Measurements from ENCODE around the gene TMPRSS13. TPM values are rescaled to one million over a fixed set of nuclear protein-coding genes. Genes with fewer than 3 reads are reported as not detected.

The TMPRSS13 gene
- total and polyA plus RNA-seq, 9 of the 15 experiments (the other 6 are each of a cell fraction or from before 2014, with no cell fraction given): 0.11 to 0.29 (median 0.15) TPM

- H2AFZ ChIP-seq (ENCODE audit: low read depth, low read length): no peak overlapping the region
- H3K4me3 ChIP-seq: no peak overlapping the region
- CTCF ChIA-PET (ENCODE audit: low intra/inter-chr PET ratio): interaction anchor here (0.7 kb wide), 1 partner anchor 75 kb away, joined by 3 read pairs; no protein-coding TSS in a partner anchor
- no peaks in the 10 kb centered on the region for H3K9me1 ChIP-seq (ENCODE audit: control insufficient read depth, insufficient read depth, low read length)
- no peak for ATAC-seq
- WGBS (ENCODE audit: insufficient coverage, low coverage, missing lambda C conversion rate): 2% methylated on average over 17 of the region's 17 CpGs
- peaks cover 0 to 6% of the 10 kb centered on the region in 2 experiments; a peak in 1 of 5 replicates for H3K4me1 ChIP-seq (replicated peaks in 1 of 2; ENCODE audit: control insufficient read depth in 2 of 2, insufficient read depth in 2 of 2, low read length in 2 of 2)
- peaks cover 22 to 75% of the 10 kb centered on the region in 2 experiments; a peak in 3 of 5 replicates for H3K27me3 ChIP-seq (ENCODE audit: control insufficient read depth in 2 of 2, insufficient read depth in 2 of 2, low read length in 2 of 2)
- H3K79me2 ChIP-seq (ENCODE audit: control insufficient read depth, insufficient read depth, low read length): no peaks in the 10 kb centered on the region
- BruUV-seq (replicated peaks): no TSS peak
- H3K9ac ChIP-seq (ENCODE audit: insufficient read depth in 1 of 2, low read depth in 2 of 2, low read length in 2 of 2): no peak overlapping the region
- FAIRE-seq: no peak
- H3K4me2 ChIP-seq (ENCODE audit: insufficient read depth, low read length): no peak overlapping the region
- 0 out of 2 replicates have a peak, but pooled peaks cover 5% of the 10 kb centered on the region for H4K20me1 ChIP-seq (replicated peaks; ENCODE audit: control insufficient read depth, insufficient read depth, low read length)
- intact Hi-C loops (cut with micrococcal nuclease): no loop called here
- H3K9me3 ChIP-seq (replicated peaks; ENCODE audit: control insufficient read depth, insufficient read depth, low read depth, low read length): no peaks in the 10 kb centered on the region
- H3K36me3 ChIP-seq (ENCODE audit: control insufficient read depth, insufficient read depth, low read length): no peaks in the 10 kb centered on the region
- in situ Hi-C loops (cut with MboI): no loop called here
- no peak for TF ChIP-seq MAZ (CRISPR knock-in tag; conservative IDR thresholded peaks at IDR 0.05 in 1 of 2, IDR thresholded peaks at IDR 0.05 in 1 of 2)
- no peak for TF ChIP-seq ZNF347 (CRISPR knock-in tag; IDR thresholded peaks at IDR 0.05; ENCODE audit: low read depth)
- TF ChIP-seq MAFK (IDR thresholded peaks at IDR 0.05; ENCODE audit: low read length): no peak
- TF ChIP-seq SRF (CRISPR knock-in tag; IDR thresholded peaks at IDR 0.05): no peak
- no peak for TF ChIP-seq ARID1B (IDR thresholded peaks at IDR 0.05)
- no peak for TF ChIP-seq SP1 (CRISPR knock-in tag; IDR thresholded peaks at IDR 0.05)
- TF ChIP-seq RFX7 (CRISPR knock-in tag; IDR thresholded peaks at IDR 0.05): no peak
- TF ChIP-seq LCOR (CRISPR knock-in tag; IDR thresholded peaks at IDR 0.05): no peak
- no peak for TF ChIP-seq SMARCA5 (IDR thresholded peaks at IDR 0.05)
- no peak for TF ChIP-seq PRPF4 (IDR thresholded peaks at IDR 0.05; ENCODE audit: insufficient read depth, low read depth, low read length, poor library complexity, severe bottlenecking)
- TF ChIP-seq, protein P1, sequence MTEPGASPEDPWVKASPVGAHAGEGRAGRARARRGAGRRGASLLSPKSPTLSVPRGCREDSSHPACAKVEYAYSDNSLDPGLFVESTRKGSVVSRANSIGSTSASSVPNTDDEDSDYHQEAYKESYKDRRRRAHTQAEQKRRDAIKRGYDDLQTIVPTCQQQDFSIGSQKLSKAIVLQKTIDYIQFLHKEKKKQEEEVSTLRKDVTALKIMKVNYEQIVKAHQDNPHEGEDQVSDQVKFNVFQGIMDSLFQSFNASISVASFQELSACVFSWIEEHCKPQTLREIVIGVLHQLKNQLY (CRISPR knock-in tag; conservative IDR thresholded peaks at IDR 0.05): no peak
- TF ChIP-seq ZNF24 (IDR thresholded peaks at IDR 0.05): no peak
- no peak for TF ChIP-seq ZNF263 (CRISPR knock-in tag; IDR thresholded peaks at IDR 0.05; ENCODE audit: borderline replicate concordance)
- POLR2A ChIA-PET: interaction anchor here (0.7 to 2.2 kb wide), 5 partner anchors 10 to 23 kb away, joined by 3 to 10 read pairs (median 5); no protein-coding TSS in a partner anchor
- no peak for DNase-seq (ENCODE audit: extremely low read depth in 1 of 4, low spot score in 3 of 4)
- H3K27ac ChIP-seq (ENCODE audit: extremely low read depth, low read depth, low read length): no peak overlapping the region
These were observed 10.6 kb downstream of the TMPRSS13 start for GRCh38 chr11:117918366-117919255.

All from K562 (cell line).